HG03175 (cell line): ENCODE data around the gene SAV1.

Source experiments
- ATAC-seq: cut with Tn5 transposase; IDR thresholded peaks from one replicate; pipeline ENCODE4 v1.9.1; 2021; ENCODE audit warnings: mild to moderate bottlenecking, moderate library complexity; ENCODE audit not compliant: unreplicated experiment

Gene SAV1

GRCh38 chr14:50610465-50610864, 57.6 kb downstream of the SAV1 start:
- no peak for ATAC-seq

GRCh38 chr14:50608302-50608851, 59.7 kb downstream of the SAV1 start:
- no peak for ATAC-seq

GRCh38 chr14:50607761-50608160, 60.3 kb downstream of the SAV1 start:
- ATAC-seq, result no peak

- ATAC-seq, result no peak
Measured at GRCh38 chr14:50607181-50607580, 60.9 kb downstream of the SAV1 start.

GRCh38 chr14:50606468-50606867, 61.6 kb downstream of the SAV1 start:
- no peak for ATAC-seq

- no peak for ATAC-seq
Measured at GRCh38 chr14:50605766-50606165, 62.3 kb downstream of the SAV1 start.

DNA sequence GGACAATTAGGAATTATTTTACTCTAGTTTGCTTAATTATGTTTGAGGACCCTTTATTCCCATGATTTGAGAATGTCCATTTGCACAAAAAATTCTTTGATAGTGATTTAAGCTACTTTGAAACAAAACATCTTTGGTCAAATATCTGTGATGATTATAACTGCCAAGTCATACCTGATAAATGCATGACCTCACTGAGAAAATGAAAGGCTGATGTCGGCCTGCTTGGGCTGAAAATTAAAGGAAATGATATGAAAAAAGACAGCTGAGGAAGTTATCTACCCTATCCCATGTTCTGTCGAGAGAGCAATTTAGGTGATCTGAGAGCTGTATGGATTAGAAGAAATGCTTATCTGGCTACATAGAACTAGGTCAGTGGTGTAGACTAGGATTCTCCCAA, 64.5 kb downstream of the SAV1 start:
- ATAC-seq, result no peak

GRCh38 chr14:50602035-50602434, 66.1 kb downstream of the SAV1 start:
- no peak for ATAC-seq

GRCh38 chr14:50601394-50601793, 66.7 kb downstream of the SAV1 start:
- ATAC-seq, result no peak

DNA sequence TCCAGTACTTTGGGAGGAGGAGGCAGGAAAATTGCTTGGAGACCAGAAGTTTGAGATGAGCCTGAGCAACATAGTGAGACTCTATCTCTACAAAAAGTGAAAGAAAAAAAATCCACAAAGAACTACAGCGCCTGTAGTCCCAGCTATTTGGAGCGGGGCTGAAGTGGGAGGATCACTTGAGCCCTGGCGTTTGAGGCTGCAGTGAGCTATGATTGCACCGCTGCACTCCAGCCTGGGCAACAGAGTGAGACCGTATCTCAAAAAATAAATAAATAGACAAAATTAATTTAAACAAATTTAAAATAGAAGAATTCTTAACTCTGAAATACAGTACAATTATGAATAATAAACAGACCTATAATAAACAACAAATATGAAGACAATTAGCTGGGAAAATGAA, 67.3 kb downstream of the SAV1 start:
- ATAC-seq, result no peak

GRCh38 chr14:50599700-50600444, 68.2 kb downstream of the SAV1 start:
- ATAC-seq, result no peak

DNA sequence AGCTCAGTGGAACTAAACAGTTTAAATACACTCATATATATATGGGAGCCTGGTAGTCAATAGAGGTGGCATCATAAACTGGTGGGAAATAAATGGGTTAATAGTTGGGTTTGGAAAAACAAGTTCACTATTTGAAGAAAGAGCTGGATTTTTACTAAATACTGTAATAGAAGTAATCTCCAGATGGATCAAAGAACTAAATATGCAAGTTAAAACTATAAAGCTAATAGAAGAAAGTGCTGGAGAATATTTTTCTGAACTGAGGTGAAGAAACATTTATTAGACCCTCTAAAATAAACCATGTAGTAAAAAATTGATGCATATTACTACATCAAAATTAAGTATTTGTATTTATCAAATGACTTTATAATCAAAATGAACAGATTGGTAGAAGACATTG, 69.3 kb downstream of the SAV1 start:
- ATAC-seq, result no peak

- ATAC-seq, result no peak
Measured at GRCh38 chr14:50594577-50595316, 73.4 kb downstream of the SAV1 start.

DNA sequence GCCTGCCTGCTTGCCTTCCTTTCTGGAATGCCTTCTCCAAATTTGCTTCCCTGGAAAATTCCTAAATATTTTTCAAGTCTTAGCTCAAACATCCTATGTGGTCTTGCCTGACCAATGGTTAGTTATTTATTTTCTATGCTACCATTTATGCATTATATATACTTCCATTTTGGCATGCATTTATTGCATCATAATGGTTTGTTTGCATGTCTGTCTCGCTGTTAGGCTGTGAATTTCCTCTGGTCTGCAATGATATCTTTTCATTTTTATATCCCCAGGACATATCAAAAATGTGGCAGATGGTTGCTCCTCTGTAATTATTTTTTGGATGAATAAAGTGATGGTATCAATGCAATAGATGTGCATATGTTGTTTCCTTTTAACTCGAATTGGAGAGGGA, 77.6 kb downstream of the SAV1 start:
- no peak for ATAC-seq
